HG03520 (cell line): Measurements from ENCODE around the gene ATXN1.

Experiments
- ATAC-seq: cut with Tn5 transposase; IDR thresholded peaks from one replicate; pipeline ENCODE4 v1.9.1; 2021; ENCODE audit warnings: mild to moderate bottlenecking, moderate library complexity; ENCODE audit not compliant: unreplicated experiment

ATXN1 gene

GRCh38 chr6:16518265-16518664, 243.0 kb downstream of the ATXN1 start:
- ATAC-seq = no peak

GRCh38 chr6:16514249-16514648, 247.0 kb downstream of the ATXN1 start:
- no peak for ATAC-seq

GRCh38 chr6:16512544-16513290, 248.5 kb downstream of the ATXN1 start:
- ATAC-seq = no peak

GRCh38 chr6:16511723-16512489, 249.4 kb downstream of the ATXN1 start:
- ATAC-seq = no peak

- ATAC-seq = no peak
These were observed 250.1 kb downstream of the ATXN1 start for GRCh38 chr6:16511040-16511660.

- ATAC-seq = no peak
These were observed 251.0 kb downstream of the ATXN1 start for GRCh38 chr6:16510245-16510644.

DNA sequence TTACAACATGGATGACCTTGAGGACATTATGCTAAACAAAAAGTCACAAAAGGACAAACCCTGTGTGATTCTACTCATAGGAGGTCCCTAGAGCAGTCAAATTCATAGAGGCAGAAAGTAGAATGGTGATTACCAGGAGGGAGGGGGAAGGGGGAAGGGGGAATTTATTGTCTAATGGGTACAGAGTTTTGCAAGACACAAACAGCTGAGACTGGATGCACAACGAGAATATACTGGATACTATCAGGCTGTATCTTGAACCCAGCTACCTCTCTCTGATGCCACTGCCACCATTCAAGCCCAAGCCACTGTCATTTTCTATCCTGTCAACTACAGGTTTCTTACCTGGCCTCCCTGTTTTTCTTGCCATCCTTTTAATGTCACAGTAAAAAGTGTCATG, 252.3 kb downstream of the ATXN1 start:
- no peak for ATAC-seq

- no peak for ATAC-seq
These were observed 255.4 kb downstream of the ATXN1 start for GRCh38 chr6:16505711-16506357.

GRCh38 chr6:16504609-16505008, 256.7 kb downstream of the ATXN1 start:
- no peak for ATAC-seq

DNA sequence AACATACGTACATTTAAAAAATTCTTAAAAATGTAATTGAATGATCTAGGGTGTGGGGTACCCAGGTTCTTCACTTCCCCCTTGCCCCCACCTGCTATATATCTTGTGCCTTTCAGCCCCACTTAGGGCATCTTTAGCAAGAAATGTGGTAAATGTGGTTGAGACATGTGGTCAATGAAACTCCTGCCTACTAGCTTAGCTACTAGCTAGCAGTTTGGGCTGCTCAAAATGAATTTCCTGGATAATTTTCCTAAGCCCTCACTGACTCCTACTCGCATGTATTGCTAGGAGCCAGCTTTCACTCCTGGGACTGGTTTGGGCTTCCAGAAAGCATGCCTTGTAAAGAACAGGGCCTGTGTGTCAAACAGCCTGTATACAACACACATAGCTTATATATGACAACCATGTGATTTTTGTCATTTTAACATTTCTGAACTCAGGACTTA, 257.3 kb downstream of the ATXN1 start:
- peak; percentile 61 for ATAC-seq

GRCh38 chr6:16503241-16503775, 258.0 kb downstream of the ATXN1 start:
- peak; percentile 9 for ATAC-seq

GRCh38 chr6:16498957-16499356, 262.3 kb downstream of the ATXN1 start:
- ATAC-seq = no peak

DNA sequence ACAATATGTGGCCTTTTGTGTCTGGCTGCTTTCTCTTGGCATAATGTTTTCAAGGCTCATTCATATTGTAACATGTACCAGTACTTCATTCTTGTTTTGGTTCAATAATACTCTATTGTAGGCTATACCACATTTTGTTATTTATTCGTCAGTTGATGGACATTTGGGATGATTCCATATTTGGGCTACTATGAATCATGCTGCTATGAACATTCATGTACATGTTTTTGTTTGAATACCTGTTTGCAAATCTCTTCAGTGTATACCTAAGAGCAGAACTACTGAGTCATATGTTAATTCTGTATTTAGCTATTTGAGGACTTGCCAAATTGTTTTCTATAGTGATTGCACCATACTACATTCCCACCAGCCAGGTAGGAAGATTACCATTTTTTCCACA, 263.0 kb downstream of the ATXN1 start:
- ATAC-seq = no peak

DNA sequence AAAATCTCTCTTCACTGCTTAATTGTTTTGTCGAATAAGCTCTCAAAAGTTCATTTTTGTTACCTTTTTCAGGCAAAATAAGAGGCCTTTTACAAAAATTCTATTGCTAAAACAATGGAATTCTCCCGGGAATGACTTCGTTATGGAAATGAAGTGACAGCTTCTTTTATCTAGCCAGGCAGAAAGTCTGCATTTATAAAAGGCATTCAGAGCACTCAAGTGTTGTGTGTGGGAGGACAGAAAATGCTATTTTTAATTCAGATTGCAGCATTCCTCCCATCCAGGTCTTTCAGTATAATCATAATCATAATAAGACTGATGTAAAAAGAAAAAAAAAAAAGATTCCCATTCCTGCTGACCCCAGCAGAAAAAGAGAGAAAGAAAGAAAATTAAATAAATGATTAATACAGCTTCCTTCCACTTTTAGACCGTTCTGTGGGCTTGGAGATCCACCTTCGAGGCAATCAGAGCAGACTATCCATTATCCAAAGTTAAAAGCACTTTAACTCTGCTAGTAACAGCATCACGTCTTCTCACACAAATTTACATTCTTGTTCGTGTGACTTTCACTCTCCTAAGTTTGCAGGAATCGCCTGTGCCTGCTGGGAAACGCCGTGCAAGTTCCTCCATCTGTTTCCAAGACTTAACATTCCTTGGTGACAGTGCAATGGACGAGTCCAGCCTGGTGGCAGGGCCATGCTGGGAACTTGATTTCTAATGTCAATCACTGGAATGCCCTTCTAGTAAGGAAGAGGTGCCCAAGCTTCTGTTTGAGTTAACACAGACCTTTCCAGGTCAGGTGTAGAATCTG, 264.1 kb downstream of the ATXN1 start:
- ATAC-seq = no peak

DNA sequence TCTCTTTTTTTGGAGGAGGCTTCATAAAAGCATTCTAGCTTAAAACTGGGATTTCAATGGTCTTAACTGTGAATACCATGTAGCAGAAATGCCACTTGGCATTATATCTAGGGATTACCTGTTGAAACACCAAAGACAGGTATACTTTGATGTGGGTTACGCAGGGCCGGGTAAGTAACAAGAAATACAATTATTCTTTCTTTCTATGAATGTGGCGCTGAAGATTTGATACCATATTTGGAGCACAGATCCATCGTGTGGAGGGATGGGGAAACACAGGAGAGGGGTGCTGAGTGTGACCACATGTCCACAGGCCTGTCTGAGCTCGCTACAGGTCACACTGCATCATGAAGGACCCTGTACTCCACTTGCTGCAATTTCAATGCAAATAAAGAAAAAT, 265.1 kb downstream of the ATXN1 start:
- no peak for ATAC-seq

GRCh38 chr6:16494793-16495192, 266.5 kb downstream of the ATXN1 start:
- ATAC-seq = peak; percentile 79

DNA sequence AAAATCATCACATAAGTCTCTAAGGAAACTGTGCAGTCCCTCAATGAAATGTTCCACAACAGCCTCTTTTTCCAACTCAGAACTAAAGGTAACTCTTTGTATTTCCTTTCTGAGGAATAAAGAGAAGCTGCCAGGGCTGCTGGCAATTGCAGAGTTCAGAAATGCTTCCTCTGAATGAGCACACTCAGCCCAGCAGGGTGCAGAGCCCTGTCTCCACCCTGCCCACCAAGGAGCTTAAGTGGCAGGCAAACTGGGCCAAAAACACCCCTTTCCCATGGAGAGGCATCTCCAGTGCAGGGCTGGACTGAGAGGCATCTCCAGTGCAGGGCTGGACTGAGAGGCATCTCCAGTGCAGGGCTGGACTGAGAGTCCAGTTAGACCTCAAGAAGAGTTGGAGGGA, 267.5 kb downstream of the ATXN1 start:
- no peak for ATAC-seq

DNA sequence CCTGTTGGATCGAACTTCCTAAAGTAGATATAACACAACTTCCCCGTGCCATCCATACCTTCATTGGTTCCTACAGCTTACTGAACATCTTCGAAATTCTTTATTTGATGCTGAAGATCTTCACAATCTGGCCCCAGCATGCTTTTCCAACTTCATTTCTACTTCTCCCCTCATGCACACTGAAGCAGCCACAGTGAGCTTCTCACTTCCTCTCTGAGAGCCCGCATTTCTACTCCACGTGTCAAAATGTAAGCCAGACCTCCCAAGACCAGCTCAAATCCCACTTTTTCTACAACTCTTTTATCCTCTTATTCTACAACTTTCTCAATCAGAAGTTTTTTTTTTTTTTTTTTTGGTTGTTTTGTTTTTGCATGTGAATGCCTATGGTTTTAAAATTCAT, 268.1 kb downstream of the ATXN1 start:
- ATAC-seq = peak; percentile 37

- no peak for ATAC-seq
These were observed 269.5 kb downstream of the ATXN1 start for GRCh38 chr6:16491666-16492313.

DNA sequence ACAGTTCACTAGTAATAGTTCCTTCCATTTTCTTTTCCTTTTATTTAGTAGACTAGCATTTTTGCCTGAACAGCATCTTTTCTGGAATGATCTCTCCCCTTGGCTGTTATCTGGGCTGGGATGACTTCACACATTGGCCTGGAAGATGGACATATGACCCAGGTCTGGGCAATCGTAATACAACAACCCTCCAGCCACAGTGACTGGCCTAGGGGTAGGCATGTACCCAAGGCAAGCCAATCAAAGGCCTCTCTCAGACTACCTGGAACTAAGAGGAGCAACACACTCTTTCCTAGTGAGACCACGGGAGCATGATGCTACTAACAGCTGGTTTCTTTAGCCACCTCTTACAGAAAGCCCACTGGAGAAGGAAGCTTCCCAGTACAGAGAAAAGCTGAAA, 270.6 kb downstream of the ATXN1 start:
- ATAC-seq = no peak
